ENCODE data around the gene PROK1.

Gene PROK1

DNA sequence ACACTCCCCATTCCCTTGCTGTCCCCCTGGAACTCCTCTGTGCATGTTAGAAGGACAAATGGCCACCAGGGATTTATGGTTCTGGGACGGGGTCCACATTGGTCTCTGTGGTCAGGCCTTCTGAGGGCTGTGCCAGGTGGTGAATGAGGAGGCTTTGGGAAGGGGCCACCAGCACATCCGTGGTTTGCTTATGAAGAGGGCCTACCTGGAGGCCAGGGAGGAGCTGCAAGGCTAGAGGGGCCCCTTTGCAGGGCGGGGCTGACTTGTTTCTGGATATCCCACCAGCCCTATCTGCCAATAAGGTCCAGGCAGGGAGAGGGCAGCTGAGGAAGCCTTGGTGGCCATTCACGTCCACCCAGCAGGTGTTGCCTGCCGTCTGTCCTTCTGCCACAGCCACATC is 43.1 kb downstream of the PROK1 start:
- Histone ChIP-seq H4K20me1 (ENCODE audit: insufficient read depth, low read length) (no peaks in the 10 kb centered on the region), H3K4me3 (ENCODE audit: low read depth in 1 of 2, low read length in 2 of 2) (no peak overlapping the region), H3K27ac (ENCODE audit: low read length) (no peak overlapping the region), H2AFZ (ENCODE audit: low read depth, low read length) (no peak overlapping the region), H3K9ac (ENCODE audit: low read depth, low read length) (no peak overlapping the region), H3K79me2 (ENCODE audit: insufficient read depth, low read length) (no peaks in the 10 kb centered on the region), H3K4me1 (ENCODE audit: insufficient read depth, low read length) (no peaks in the 10 kb centered on the region), H3K4me2 (ENCODE audit: insufficient read depth, low read length) (no peak overlapping the region), H3K36me3 (ENCODE audit: insufficient read depth, low read length) (no peaks in the 10 kb centered on the region), H3K9me3 (ENCODE audit: insufficient read depth, low read length, severe bottlenecking) (no peaks in the 10 kb centered on the region), H3K27me3 (ENCODE audit: insufficient read depth, low read length, poor library complexity) (no peaks in the 10 kb centered on the region)
- TF ChIP-seq, protein P1, sequence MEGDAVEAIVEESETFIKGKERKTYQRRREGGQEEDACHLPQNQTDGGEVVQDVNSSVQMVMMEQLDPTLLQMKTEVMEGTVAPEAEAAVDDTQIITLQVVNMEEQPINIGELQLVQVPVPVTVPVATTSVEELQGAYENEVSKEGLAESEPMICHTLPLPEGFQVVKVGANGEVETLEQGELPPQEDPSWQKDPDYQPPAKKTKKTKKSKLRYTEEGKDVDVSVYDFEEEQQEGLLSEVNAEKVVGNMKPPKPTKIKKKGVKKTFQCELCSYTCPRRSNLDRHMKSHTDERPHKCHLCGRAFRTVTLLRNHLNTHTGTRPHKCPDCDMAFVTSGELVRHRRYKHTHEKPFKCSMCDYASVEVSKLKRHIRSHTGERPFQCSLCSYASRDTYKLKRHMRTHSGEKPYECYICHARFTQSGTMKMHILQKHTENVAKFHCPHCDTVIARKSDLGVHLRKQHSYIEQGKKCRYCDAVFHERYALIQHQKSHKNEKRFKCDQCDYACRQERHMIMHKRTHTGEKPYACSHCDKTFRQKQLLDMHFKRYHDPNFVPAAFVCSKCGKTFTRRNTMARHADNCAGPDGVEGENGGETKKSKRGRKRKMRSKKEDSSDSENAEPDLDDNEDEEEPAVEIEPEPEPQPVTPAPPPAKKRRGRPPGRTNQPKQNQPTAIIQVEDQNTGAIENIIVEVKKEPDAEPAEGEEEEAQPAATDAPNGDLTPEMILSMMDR (IDR thresholded peaks at IDR 0.05; ENCODE audit: borderline replicate concordance, extremely low read depth, low read length, poor library complexity, severe bottlenecking): no peak
- TF ChIP-seq EZH2 (IDR thresholded peaks at IDR 0.05; ENCODE audit: borderline replicate concordance, low read depth, low read length, severe bottlenecking): no peak
- no peak for ATAC-seq (ENCODE audit: insufficient read depth, low read depth)
- no peak for DNase-seq

DNA sequence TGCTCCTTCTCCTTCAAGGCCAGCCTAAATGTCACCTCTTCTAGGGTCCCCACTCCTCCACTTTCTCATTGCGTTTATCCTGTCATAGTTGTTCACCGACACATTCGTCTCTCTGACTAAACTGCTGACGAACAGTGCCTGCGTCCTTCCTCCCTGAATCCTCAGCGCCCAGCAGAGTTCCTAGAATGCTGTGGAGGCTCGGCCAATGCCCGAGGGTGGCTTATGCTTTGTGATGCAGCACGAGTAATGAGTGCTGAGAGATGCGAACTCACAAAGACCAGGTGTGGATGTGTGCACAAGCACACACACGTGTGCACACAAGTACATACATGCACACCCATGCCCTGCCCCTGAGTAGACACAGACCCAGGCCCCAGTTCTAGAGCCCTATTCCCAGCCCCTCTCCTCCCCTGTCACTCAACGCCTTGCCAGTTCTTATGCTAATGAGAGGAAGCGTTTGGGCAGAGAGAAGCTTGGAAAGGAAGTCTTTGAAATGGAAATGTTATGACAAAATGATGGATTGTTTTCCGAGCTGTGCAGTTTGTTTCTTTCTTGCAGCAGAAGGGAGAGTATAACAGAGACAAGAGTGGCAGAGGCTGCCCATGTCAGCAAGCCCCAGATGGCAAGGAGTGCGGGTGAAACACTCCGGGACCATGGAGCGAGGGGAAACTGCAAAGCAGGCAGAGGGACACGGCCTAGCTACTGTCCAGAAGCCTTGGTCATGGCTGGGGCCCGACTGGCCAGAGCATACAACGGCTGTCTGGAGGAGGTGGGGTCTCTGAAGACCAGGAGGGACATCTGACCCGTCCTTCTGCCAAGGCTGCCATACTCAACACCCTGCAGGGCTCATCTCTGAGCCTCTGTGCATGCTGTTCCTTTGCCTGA is 43.8 kb downstream of the PROK1 start:
- Histone ChIP-seq H3K4me3 (ENCODE audit: low read depth in 1 of 2, low read length in 2 of 2) (no peak overlapping the region), H3K9ac (ENCODE audit: low read depth, low read length) (no peak overlapping the region), H3K79me2 (ENCODE audit: insufficient read depth, low read length) (no peaks in the 10 kb centered on the region), H3K27me3 (ENCODE audit: insufficient read depth, low read length, poor library complexity) (no peaks in the 10 kb centered on the region), H3K27ac (ENCODE audit: low read length) (no peak overlapping the region), H3K36me3 (ENCODE audit: insufficient read depth, low read length) (no peaks in the 10 kb centered on the region), H3K4me1 (ENCODE audit: insufficient read depth, low read length) (no peaks in the 10 kb centered on the region), H3K4me2 (ENCODE audit: insufficient read depth, low read length) (no peak overlapping the region), H4K20me1 (ENCODE audit: insufficient read depth, low read length) (no peaks in the 10 kb centered on the region), H3K9me3 (ENCODE audit: insufficient read depth, low read length, severe bottlenecking) (no peaks in the 10 kb centered on the region), H2AFZ (ENCODE audit: low read depth, low read length) (no peak overlapping the region)
- ATAC-seq (ENCODE audit: insufficient read depth, low read depth) (no peak), DNase-seq (no peak)
- TF ChIP-seq EZH2 (IDR thresholded peaks at IDR 0.05; ENCODE audit: borderline replicate concordance, low read depth, low read length, severe bottlenecking): no peak
- TF ChIP-seq, protein P1 (IDR thresholded peaks at IDR 0.05; ENCODE audit: borderline replicate concordance, extremely low read depth, low read length, poor library complexity, severe bottlenecking): no peak

DNA sequence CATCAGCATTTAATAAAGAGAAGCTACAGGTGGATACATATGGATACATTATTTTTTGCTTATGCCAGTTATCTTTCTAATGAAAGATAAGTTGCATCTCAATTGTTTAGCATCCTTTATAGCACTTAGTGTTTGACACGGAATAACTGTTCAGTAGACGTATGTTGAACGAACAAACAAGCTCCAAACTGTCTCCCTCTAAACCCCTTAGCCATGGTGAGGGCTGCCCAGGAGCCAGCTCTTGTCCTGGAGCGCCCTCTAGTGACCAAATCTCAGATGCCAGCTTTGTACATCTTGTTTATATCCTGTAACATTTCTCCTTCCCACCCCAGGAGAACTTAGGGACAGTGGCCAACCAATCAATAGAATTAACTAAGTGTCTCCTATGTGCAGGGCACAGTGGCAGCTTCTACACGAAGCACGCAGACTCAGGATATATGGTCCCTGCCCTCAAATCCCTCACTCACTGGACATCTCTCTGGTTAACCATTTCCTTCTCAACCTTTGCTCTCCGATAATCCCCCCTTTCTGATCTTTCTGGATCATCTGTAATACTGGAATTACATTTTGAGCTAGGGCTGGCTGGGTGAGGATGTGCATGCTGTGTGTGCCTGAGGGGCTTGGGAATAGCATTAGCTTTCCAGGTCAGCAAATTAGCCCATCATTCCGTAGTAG is 45.1 kb downstream of the PROK1 start:
- TF ChIP-seq EZH2 (IDR thresholded peaks at IDR 0.05; ENCODE audit: borderline replicate concordance, low read depth, low read length, severe bottlenecking): no peak
- TF ChIP-seq, protein P1 (IDR thresholded peaks at IDR 0.05; ENCODE audit: borderline replicate concordance, extremely low read depth, low read length, poor library complexity, severe bottlenecking): peak; percentile 91
- Histone ChIP-seq H3K27ac (ENCODE audit: low read length) (no peak overlapping the region), H3K4me3 (ENCODE audit: low read depth in 1 of 2, low read length in 2 of 2) (no peak overlapping the region), H3K36me3 (ENCODE audit: insufficient read depth, low read length) (no peaks in the 10 kb centered on the region), H3K4me2 (ENCODE audit: insufficient read depth, low read length) (no peak overlapping the region), H3K79me2 (ENCODE audit: insufficient read depth, low read length) (no peaks in the 10 kb centered on the region), H3K4me1 (ENCODE audit: insufficient read depth, low read length) (no peaks in the 10 kb centered on the region), H2AFZ (ENCODE audit: low read depth, low read length) (no peak overlapping the region), H4K20me1 (ENCODE audit: insufficient read depth, low read length) (no peaks in the 10 kb centered on the region), H3K9ac (ENCODE audit: low read depth, low read length) (no peak overlapping the region), H3K27me3 (ENCODE audit: insufficient read depth, low read length, poor library complexity) (no peaks in the 10 kb centered on the region), H3K9me3 (ENCODE audit: insufficient read depth, low read length, severe bottlenecking) (no peaks in the 10 kb centered on the region)
- DNase-seq (peak; percentile 77), ATAC-seq (ENCODE audit: insufficient read depth, low read depth) (peak; percentile 95)
